VCaP (cell line): Measurements from ENCODE around the gene CCDC184.

Experiments used
- H3K27ac ChIP-seq: fragments of 450-650 bp; 2 replicates; pipeline ENCODE4 v1.5.1; 2017
- CTCF ChIP-seq: fragments of 450-650 bp; conservative IDR thresholded peaks from 2 replicates; pipeline ENCODE4 v1.5.1; 2017; ENCODE audit warnings: mild to moderate bottlenecking, moderate library complexity

The CCDC184 gene

GRCh38 chr12:48156652-48157017, 26.8 kb upstream of the CCDC184 start:
- no peak for TF ChIP-seq CTCF
- peak overlapping the region; percentile 89 for H3K27ac ChIP-seq

GRCh38 chr12:48157018-48157888, 26.2 kb upstream of the CCDC184 start, which contains the start of gene ASB8:
TSS of gene ASB8 (minus strand) at chr12:48157515. CDS start at chr12:48153496, 4,019 bp downstream.
- peak; percentile 67 for TF ChIP-seq CTCF
- H3K27ac ChIP-seq: peak within 1 kb of the TSS; percentile 89

- peak overlapping the region; percentile 89 for H3K27ac ChIP-seq
Observed at GRCh38 chr12:48157889-48158370, 25.5 kb upstream of the CCDC184 start.

GRCh38 chr12:48160046-48160445, 23.4 kb upstream of the CCDC184 start:
- H3K27ac ChIP-seq: no peak overlapping the region
- no peak for TF ChIP-seq CTCF

More at GRCh38 chr12:48157889-48158370, 25.5 kb upstream of the CCDC184 start:
- no peak for TF ChIP-seq CTCF

- no peak for TF ChIP-seq CTCF
- no peak overlapping the region for H3K27ac ChIP-seq
Observed at GRCh38 chr12:48160807-48161206, 22.6 kb upstream of the CCDC184 start.

GRCh38 chr12:48163150-48163747, 20.2 kb upstream of the CCDC184 start:
- TF ChIP-seq CTCF: no peak
- H3K27ac ChIP-seq: no peak overlapping the region

- TF ChIP-seq CTCF: no peak
- no peak overlapping the region for H3K27ac ChIP-seq
Observed at GRCh38 chr12:48164451-48164850, 19.0 kb upstream of the CCDC184 start.
